CD4-positive, alpha-beta T cell (primary cell): Measurements from ENCODE around the gene LRGUK. TPM values are rescaled to one million over a fixed set of nuclear protein-coding genes. Genes with fewer than 3 reads are reported as not detected.

Experiments
- ATAC-seq: fragments of 200-7000 bp; cut with Tn5 transposase; one replicate; pipeline ENCODE4 v1.10.0; 2022; ENCODE audit warnings: mild to moderate bottlenecking; ENCODE audit not compliant: poor library complexity
- CTCF ChIA-PET: fragments of 350-600 bp; sonication (Branson Sonifier 250); formaldehyde crosslinking; loops from one replicate; lab custom pipeline; 2021; ENCODE audit warnings: antibody characterized with exemption, inconsistent platforms; lab: Charles Lee
- POLR2A ChIA-PET: fragments of 350-600 bp; sonication (Branson Sonifier 250); formaldehyde crosslinking; loops from one replicate; lab custom pipeline; 2021; ENCODE audit warnings: antibody characterized with exemption, inconsistent platforms; lab: Charles Lee
- DNase-seq, 14 experiments: peaks; one replicate each; pipeline ENCODE4 v3.0.0-alpha.2; 2013 to 2020; ENCODE audit warnings: mixed read lengths in 2 of 14
- H3K27ac ChIP-seq, 2 donors: one replicate each; pipeline versions ENCODE4 v1.5.1 to v1.7.0; 2013; ENCODE audit warnings: low read length in 2 of 2, low read depth in 1 of 2, mild to moderate bottlenecking in 1 of 2
- H3K27me3 ChIP-seq, 2 experiments: 1 replicate in 1 of 2; 2 replicates in 1 of 2; pipeline versions ENCODE4 v1.6.1 to v1.7.0; 2013; ENCODE audit warnings: low read length in 2 of 2, control low read depth in 1 of 2, mild to moderate bottlenecking in 1 of 2, moderate library complexity in 1 of 2; ENCODE audit not compliant: insufficient read depth in 2 of 2, control insufficient read depth in 1 of 2
- H3K36me3 ChIP-seq: one replicate; pipeline ENCODE4 v1.6.1; 2013; ENCODE audit warnings: low read length, control low read depth; ENCODE audit not compliant: insufficient read depth
- H3K4me1 ChIP-seq: one replicate; pipeline ENCODE4 v1.6.1; 2013; ENCODE audit warnings: low read length, control low read depth; ENCODE audit not compliant: insufficient read depth
- H3K4me3 ChIP-seq: one replicate; pipeline ENCODE4 v1.5.1; 2013; ENCODE audit warnings: mild to moderate bottlenecking, low read length, moderate library complexity
- H3K9me3 ChIP-seq, 2 experiments: 1 replicate in 1 of 2; 2 replicates in 1 of 2; pipeline versions ENCODE4 v1.6.1 to v1.7.0; 2013; ENCODE audit warnings: low read length in 2 of 2, mild to moderate bottlenecking in 2 of 2, control low read depth in 1 of 2, moderate library complexity in 1 of 2; ENCODE audit not compliant: control insufficient read depth in 1 of 2, insufficient read depth in 1 of 2
- H3K27ac Mint-ChIP-seq: one replicate; pipeline ENCODE4 v1.8.0; 2020; ENCODE audit warnings: mixed read lengths
- H3K27me3 Mint-ChIP-seq: one replicate; pipeline ENCODE4 v1.8.0; 2021; ENCODE audit warnings: mixed read lengths
- H3K36me3 Mint-ChIP-seq: one replicate; pipeline ENCODE4 v1.8.0; 2021; ENCODE audit warnings: low read depth, mixed read lengths
- H3K4me1 Mint-ChIP-seq: one replicate; pipeline ENCODE4 v1.8.0; 2021; ENCODE audit warnings: low read depth, mixed read lengths
- H3K4me3 Mint-ChIP-seq: one replicate; pipeline ENCODE4 v1.8.0; 2020; ENCODE audit warnings: mild to moderate bottlenecking, mixed read lengths
- H3K9me3 Mint-ChIP-seq: one replicate; pipeline ENCODE4 v1.8.0; 2020; ENCODE audit warnings: mixed read lengths
- CTCF ChIP-seq: fragments of 200-600 bp; IDR thresholded peaks from one replicate; pipeline ENCODE4 v1.8.0; 2022; ENCODE audit warnings: antibody characterized with exemption, mild to moderate bottlenecking
- intact Hi-C, 2 experiments: fragments of 100-400 bp; cut with DNase I in 1 of 2; cut with micrococcal nuclease in 1 of 2; formaldehyde crosslinking; loops; one replicate each; pipeline versions ENCODE4 v1.15.1 to v1.9.0; 2023 to 2025; cut with DNase I, micrococcal nuclease
- total RNA-seq, 174 experiments: library from RNA in 2 of 174; stranded (reverse) in 2 of 174; gene quantifications; one replicate each; pipeline ENCODE4 v1.2.3 and lab custom pipeline; 2021 to 2026

The LRGUK gene
- total RNA-seq, 2 experiments from 2014 or later, result 0.20 to 0.27 TPM

GRCh38 chr7:134195252-134195651 is 68.1 kb downstream of the LRGUK start:
- Mint-ChIP-seq H3K4me3 (no peak overlapping the region), H3K36me3 (no peaks in the 10 kb centered on the region), H3K27ac (no peak overlapping the region), H3K4me1 (no peaks in the 10 kb centered on the region), H3K9me3 (no peaks in the 10 kb centered on the region), H3K27me3 (no peaks in the 10 kb centered on the region)
- DNase-seq (no peak), ATAC-seq (no peak)
- ChIA-PET POLR2A (no interaction called here), CTCF (no interaction called here)
- intact Hi-C loops, result no loop called here
- Histone ChIP-seq H3K9me3 (no peaks in the 10 kb centered on the region), H3K36me3 (no peaks in the 10 kb centered on the region), H3K27ac (no peak overlapping the region), H3K4me1 (no peaks in the 10 kb centered on the region), H3K4me3 (no peak overlapping the region), H3K27me3 (no peaks in the 10 kb centered on the region)
- TF ChIP-seq CTCF, result no peak

- ATAC-seq, result no peak
- H3K4me1 ChIP-seq, result no peaks in the 10 kb centered on the region
Measured at GRCh38 chr7:134196439-134196838, 69.3 kb downstream of the LRGUK start.

GRCh38 chr7:134197345-134197744 is 70.2 kb downstream of the LRGUK start:
- no peaks in the 10 kb centered on the region for H3K4me1 ChIP-seq
- no peaks in the 10 kb centered on the region for H3K9me3 ChIP-seq
- no peaks in the 10 kb centered on the region for H3K36me3 Mint-ChIP-seq
- no peak overlapping the region for H3K27ac ChIP-seq
- H3K27me3 Mint-ChIP-seq, result no peaks in the 10 kb centered on the region
- H3K4me1 Mint-ChIP-seq, result no peaks in the 10 kb centered on the region
- ChIA-PET POLR2A (no interaction called here), CTCF (no interaction called here)
- no peaks in the 10 kb centered on the region for H3K27me3 ChIP-seq
- H3K27ac Mint-ChIP-seq, result no peak overlapping the region
- no peaks in the 10 kb centered on the region for H3K36me3 ChIP-seq
- ATAC-seq (no peak), DNase-seq (no peak)
- no peak overlapping the region for H3K4me3 Mint-ChIP-seq
- intact Hi-C loops, result no loop called here
- TF ChIP-seq CTCF, result no peak
- H3K9me3 Mint-ChIP-seq, result no peaks in the 10 kb centered on the region
- H3K4me3 ChIP-seq, result no peak overlapping the region

More at GRCh38 chr7:134196439-134196838, 69.3 kb downstream of the LRGUK start:
- Mint-ChIP-seq H3K4me3 (no peak overlapping the region), H3K27ac (no peak overlapping the region), H3K4me1 (no peaks in the 10 kb centered on the region), H3K36me3 (no peaks in the 10 kb centered on the region), H3K9me3 (no peaks in the 10 kb centered on the region), H3K27me3 (no peaks in the 10 kb centered on the region)
- Histone ChIP-seq H3K27ac (no peak overlapping the region), H3K27me3 (no peaks in the 10 kb centered on the region), H3K36me3 (no peaks in the 10 kb centered on the region), H3K9me3 (no peaks in the 10 kb centered on the region), H3K4me3 (no peak overlapping the region)
- DNase-seq, result no peak
- ChIA-PET CTCF (no interaction called here), POLR2A (no interaction called here)
- intact Hi-C loops, result no loop called here
- TF ChIP-seq CTCF, result no peak
